Activated CD4-positive, alpha-beta T cell treated with anti-CD3 and anti-CD28 coated beads for 36 hours (primary cell): Measurements from ENCODE around the gene LBR. TPM values are rescaled to one million over a fixed set of nuclear protein-coding genes. Genes with fewer than 3 reads are reported as not detected.

Experiments
- total RNA-seq, 2 experiments: library from RNA; stranded (reverse); gene quantifications; one replicate each; pipeline ENCODE4 v1.2.3, GENCODE V29; 2021

The LBR gene
- total RNA-seq, 2 experiments from 2014 or later: 136 to 194 TPM

Other genes starting within 250 kb of the LBR start
- under 1 TPM; 0.62 to 0.81 TPM for gene ENAH, start 225.1 kb upstream of the LBR start, total RNA-seq